ENCODE data around the gene DTNBP1.
"Not testable (repeated sequence)": the region's sequence is repeated elsewhere in the genome, so short reads cannot be mapped to it uniquely, and the experiment has no call there.

Gene DTNBP1

DNA sequence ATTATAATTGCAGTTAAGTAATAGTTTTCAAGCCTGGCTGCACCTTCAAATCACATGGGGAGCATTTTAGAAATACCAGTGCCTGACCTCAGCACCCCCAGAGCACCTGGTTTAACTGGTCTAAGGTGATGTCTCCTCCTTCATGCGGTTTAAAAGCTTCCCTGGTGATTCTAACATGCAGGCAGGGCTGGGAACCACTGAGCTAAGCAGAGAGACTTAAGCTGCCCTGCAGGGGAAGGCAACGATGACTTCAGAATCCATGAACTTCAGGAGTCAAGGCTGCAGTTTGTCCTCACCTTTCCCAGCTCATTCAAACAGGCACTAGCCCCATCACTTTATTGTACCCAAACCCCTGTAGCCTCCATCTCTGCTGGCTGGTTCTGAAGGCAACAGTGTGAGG, 6.1 kb upstream of the DTNBP1 start:
- no peak for DNase-seq (ENCODE audit: low read depth in 4 of 4, low spot score in 1 of 4)

DNA sequence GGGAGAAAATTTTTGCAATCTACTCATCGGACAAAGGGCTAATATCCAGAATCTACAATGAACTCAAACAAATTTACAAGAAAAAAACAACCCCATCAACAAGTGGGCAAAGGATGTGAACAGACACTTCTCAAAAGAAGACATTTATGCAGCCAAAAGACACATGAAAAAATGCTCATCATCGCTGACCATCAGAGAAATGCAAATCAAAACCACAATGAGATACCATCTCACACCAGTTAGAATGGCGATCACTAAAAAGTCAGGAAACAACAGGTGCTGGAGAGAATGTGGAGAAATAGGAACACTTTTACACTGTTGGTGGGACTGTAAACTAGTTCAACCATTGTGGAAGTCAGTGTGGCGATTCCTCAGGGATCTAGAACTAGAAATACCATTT, 4.1 kb upstream of the DTNBP1 start:
- not testable (repeated sequence) for DNase-seq (ENCODE audit: low read depth in 4 of 4, low spot score in 1 of 4)

- DNase-seq (ENCODE audit: low read depth in 4 of 4, low spot score in 1 of 4) = no peak
Measured at GRCh38 chr6:15665237-15665636, 2.4 kb upstream of the DTNBP1 start.

- no peak for DNase-seq (ENCODE audit: low read depth in 4 of 4, low spot score in 1 of 4)
Measured at GRCh38 chr6:15663130-15663871, 473 bp upstream of the DTNBP1 start.

DNA sequence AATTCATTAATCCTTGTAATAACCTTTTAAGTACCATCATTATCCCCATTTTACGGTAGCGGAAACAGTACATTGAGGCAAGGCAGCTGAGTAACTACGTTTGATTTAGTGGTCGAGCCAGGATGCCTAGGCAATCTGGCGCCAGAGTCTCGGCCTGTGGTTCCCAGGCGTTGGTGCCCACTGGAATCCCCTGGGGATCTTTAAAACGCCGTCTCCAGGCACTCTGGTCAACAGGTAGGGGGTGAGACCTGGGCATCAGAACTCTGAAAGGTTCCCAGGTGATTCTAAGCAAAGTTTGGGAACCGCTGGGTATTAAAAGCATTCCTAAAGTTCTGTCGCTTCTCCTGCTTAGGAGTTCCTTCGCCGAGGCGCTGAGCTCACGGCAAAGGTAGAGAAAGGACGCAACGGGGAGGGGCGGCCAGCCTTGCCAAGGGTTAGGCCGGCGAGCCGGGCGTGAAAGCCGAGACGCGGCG, 939 bp downstream of the DTNBP1 start:
- no peak for DNase-seq (ENCODE audit: low read depth in 4 of 4, low spot score in 1 of 4)

GRCh38 chr6:15659181-15659580, 3.6 kb downstream of the DTNBP1 start:
- DNase-seq (ENCODE audit: low read depth in 4 of 4, low spot score in 1 of 4) = no peak

DNA sequence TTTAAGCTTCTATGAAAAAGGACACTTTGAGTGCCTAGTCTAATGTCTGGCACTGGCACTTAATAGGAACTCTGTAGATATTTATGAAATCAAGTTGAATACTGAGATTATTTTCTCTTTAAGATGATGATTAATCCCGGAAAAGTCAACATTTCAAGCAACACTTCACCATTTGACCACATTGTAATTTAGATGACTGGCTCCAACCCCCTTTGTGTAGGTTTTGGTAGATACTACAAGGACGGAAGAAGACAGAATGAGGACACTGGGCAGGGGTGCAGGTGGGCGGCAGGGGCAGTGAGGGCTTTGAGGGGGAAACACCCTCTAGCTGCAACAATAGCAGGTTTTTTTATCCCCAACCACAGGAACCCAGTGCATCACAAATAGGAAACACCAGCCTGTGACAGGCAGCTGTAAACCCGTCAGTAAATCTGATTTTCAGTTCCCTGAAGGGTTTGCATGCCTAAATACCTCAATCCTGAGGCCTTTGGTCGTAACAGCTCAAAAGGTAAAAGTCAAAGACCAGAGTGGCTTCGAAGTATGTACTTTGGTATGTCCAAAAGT, 4.6 kb downstream of the DTNBP1 start:
- no peak for DNase-seq (ENCODE audit: low read depth in 4 of 4, low spot score in 1 of 4)

DNA sequence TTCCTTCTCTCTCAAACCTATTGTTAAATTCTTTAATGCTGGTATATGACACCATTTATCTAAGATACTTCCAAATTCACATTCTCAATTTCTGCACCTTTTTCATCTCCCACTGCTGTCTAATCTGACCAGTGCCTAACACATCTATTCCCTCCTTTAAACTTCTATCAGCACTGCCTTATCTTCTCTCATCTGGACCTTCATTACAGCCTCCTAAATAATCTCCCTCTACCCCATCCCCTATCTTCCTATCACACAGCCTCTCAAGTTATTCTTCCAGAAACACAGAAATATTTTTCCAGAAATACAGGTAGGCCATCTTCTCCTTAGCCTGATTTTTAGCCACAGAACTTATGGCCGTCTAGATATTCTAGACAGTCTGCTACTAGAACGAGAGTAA, 5.5 kb downstream of the DTNBP1 start:
- DNase-seq (ENCODE audit: low read depth in 4 of 4, low spot score in 1 of 4) = no peak

DNA sequence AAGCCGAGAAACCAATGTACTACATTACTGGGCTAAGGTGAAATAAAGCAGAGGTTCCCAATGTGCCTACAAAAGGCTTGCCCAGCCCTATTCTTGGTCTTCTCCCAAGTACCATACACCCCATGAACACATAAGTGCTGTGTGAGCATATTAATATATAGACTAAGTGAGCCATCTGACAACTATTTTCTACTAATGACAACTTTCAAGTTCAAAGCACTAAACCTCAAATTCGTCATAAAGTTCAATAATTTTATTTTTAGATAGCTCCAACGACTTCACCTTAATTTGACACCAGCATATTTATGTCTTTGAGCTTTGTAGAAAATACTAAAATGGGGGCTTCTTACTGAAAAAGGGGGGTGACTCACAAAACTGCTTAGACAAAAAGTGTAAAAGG, 6.7 kb downstream of the DTNBP1 start:
- DNase-seq (ENCODE audit: low read depth in 4 of 4, low spot score in 1 of 4) = no peak

GRCh38 chr6:15654250-15654649, 8.6 kb downstream of the DTNBP1 start:
- DNase-seq (ENCODE audit: low read depth in 4 of 4, low spot score in 1 of 4) = no peak

GRCh38 chr6:15653581-15653980, 9.2 kb downstream of the DTNBP1 start:
- DNase-seq (ENCODE audit: low read depth in 4 of 4, low spot score in 1 of 4) = no peak

DNA sequence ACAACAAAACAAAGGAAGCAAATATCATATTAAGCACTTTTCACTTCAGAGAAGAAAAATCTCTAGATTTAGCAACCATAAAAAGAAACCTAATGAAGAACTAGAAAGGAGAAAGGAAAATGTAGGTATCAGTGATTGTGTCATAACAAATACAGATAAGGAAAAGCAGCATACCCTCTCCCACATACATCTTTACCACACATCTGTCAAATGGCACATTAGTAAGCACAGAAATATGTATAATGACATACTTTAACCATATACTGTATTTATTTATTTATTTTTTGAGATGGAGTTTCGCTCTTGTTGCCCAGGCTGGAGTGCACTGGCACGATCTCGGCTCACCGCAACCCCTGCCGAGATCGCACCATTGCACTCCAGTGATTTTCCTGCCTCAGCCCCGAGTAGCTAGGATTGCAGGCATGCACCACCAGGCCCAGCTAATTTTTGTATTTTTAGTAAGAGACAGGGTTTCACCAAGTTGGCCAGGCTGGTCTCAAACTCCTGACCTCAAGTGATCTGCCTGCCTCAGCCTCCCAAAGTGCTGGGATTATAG, 12.7 kb downstream of the DTNBP1 start:
- not testable (repeated sequence) for DNase-seq (ENCODE audit: low read depth in 4 of 4, low spot score in 1 of 4)

DNA sequence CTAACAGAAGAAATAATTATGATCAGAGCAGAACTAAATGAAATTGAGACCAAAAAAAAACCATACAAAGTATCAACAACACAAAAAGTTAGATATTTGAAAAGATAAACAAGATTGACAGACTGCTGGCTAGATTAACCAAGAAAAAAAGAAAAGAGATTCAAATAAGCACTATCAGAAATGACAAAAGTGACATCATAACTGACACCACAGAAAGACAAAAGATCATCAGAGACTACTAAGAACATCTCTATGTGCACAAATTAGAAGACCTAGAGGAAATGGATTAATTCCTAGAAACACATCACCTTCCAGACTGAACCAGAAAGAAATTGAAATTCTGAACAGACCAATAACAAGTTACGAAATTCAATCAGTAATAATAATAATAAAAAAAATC, 17.9 kb downstream of the DTNBP1 start:
- DNase-seq (ENCODE audit: low read depth in 4 of 4, low spot score in 1 of 4) = no peak

GRCh38 chr6:15643542-15643941, 19.3 kb downstream of the DTNBP1 start:
- no peak for DNase-seq (ENCODE audit: low read depth in 4 of 4, low spot score in 1 of 4)

GRCh38 chr6:15642276-15642675, 20.6 kb downstream of the DTNBP1 start:
- no peak for DNase-seq (ENCODE audit: low read depth in 4 of 4, low spot score in 1 of 4)

DNA sequence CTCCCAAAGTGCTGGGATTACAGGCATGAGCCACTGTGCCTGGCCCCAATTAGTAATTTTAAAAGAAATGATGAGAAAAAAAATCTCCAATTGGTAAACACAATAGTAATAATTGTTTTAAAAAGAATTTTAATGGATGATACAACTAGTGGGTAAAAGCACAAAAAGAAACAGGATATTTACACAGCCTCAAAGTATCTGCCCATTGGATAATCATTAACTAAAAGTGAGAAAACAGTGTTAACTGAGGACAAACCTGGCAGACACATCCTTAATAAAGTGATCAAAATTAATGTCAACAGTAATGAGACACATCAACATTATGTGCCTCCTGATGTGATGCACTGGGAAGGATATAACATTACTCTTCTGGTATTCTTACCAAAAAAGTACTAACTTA, 24.5 kb downstream of the DTNBP1 start:
- DNase-seq (ENCODE audit: low read depth in 4 of 4, low spot score in 1 of 4) = no peak

DNA sequence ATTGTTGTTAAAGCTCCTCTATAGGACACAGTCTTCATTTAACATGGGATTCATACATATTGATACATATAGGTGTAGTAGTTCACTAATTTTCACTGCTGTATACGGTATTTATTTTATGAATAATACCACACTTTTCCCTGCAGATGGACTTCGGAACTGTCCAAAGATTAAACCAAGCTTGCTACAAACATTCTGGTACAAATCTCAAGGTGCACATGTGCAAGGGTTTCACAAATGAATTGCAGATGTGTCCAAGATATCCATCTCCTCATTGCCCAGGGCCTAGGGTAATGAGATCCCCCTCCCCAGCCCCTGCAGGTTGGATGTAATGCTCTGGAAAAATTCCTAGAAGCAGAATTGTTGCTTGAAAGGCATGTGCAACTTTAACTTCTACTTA, 31.4 kb downstream of the DTNBP1 start:
- no peak for DNase-seq (ENCODE audit: low read depth in 4 of 4, low spot score in 1 of 4)

DNA sequence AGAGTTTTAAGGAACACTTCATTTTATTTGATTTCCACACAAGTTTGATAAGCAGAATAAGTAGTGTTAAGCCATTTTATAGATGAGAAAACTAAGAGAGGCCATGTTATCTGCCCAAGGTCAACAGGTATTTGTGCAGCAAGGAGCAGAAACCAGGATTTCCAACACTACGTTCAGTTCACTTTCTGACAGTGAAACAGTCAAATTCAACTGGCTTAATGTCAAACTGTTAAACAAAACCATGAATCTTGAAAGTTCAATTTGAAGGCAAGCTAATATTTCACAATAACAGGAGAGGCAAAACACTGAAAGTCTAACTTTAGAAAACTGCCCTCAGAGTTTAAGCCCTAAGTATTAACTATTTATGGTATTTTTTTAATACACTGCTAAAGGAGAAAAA, 32.6 kb downstream of the DTNBP1 start:
- DNase-seq (ENCODE audit: low read depth in 4 of 4, low spot score in 1 of 4) = no peak

DNA sequence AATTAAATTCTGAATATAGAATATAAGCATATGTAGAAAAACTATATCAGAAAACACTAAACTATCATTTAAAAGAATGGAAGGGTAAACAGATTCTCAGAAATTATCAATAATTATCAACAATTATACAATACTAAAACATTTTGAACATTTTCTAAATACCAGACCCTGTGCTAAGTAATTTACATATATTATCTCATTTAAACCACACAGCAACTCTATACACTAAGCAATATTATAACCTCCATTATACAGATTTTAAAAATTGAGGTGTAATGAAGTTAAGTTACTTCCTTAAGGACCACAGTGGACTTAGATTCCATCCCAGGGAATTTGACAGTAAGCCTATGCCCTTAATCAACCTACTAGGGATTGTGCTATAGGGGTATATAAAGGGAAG, 33.3 kb downstream of the DTNBP1 start:
- DNase-seq (ENCODE audit: low read depth in 4 of 4, low spot score in 1 of 4) = no peak

- peak; percentile 18 to 40 (median 19) for DNase-seq (ENCODE audit: low read depth in 4 of 4, low spot score in 1 of 4)
Measured at GRCh38 chr6:15628499-15629131, 34.2 kb downstream of the DTNBP1 start.

DNA sequence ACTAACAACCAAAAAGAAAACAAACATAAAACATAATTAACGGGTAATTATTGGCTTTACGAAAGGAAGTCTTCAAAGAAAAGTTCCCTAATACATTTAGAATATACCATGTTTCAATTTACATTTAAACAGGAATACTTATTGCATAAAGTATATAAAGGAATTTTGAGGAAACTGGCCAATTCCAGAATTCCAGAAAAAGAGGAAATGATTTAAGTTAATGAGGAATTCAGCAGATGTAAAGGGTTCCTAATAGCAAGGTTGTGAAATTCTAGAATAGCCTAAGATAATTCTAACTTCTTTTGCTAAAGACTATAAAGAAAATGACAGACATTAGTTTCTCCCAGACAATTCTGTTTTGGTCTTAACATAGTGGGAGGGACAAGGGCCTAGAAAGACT, 35.0 kb downstream of the DTNBP1 start:
- DNase-seq (ENCODE audit: low read depth in 4 of 4, low spot score in 1 of 4) = no peak
